Esophagus mucosa (tissue), 1 donor: ENCODE data around the gene TMEM178B. TPM values are rescaled to one million over a fixed set of nuclear protein-coding genes. Genes with fewer than 3 reads are reported as not detected.
"Not testable (repeated sequence)": the region's sequence is repeated elsewhere in the genome, so short reads cannot be mapped to it uniquely, and the experiment has no call there.

ENCODE experiments used
- ATAC-seq: fragments of 200-7000 bp; cut with Tn5 transposase; one replicate; pipeline ENCODE4 v1.9.1; 2020
- total RNA-seq: library from RNA; stranded (reverse); gene quantifications from one replicate; pipeline ENCODE4 v1.2.4, GENCODE V29; 2023
- donor health status: DM: yes; HTN: yes; CAD: no.

Gene TMEM178B
- total RNA-seq, 1 donor from 2014 or later, result 4.0 TPM

- no peak for ATAC-seq
Observed at GRCh38 chr7:141359740-141360415, 286.0 kb downstream of the TMEM178B start.

GRCh38 chr7:141360416-141360760, 286.5 kb downstream of the TMEM178B start:
- ATAC-seq, result no peak

- no peak for ATAC-seq
Observed at GRCh38 chr7:141360803-141361202, 286.9 kb downstream of the TMEM178B start.

GRCh38 chr7:141361479-141361878, 287.6 kb downstream of the TMEM178B start:
- no peak for ATAC-seq

- no peak for ATAC-seq
Observed at GRCh38 chr7:141361960-141362359, 288.1 kb downstream of the TMEM178B start.

GRCh38 chr7:141362580-141363435, 288.9 kb downstream of the TMEM178B start:
- ATAC-seq, result no peak

GRCh38 chr7:141363748-141364147, 289.9 kb downstream of the TMEM178B start:
- ATAC-seq, result no peak

DNA sequence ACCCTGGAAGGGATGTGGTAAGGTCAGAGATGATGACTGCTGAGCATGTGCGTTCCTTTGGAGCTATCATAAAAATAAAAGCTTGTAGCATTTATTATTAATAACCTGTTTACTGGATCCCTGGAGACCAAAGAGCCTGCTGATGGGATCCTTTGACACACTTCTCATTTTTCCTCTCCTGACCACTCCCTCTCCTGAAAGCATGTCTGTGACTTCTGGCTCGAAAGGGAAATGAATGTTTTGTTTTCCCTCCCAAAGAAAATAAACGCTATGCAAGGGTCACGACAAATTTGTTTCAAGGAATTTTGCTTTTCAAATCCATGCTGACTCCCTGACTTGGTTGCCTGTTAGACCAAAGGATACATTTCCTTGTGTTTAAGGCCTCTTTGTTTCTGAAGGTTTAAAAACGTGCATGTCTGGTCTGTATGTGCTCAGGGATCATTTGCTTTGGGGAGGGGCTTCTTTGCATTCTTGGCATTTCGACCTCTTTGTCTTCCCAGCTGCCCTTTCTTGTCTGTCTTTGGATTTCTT, 292.3 kb downstream of the TMEM178B start:
- no peak for ATAC-seq

- ATAC-seq, result no peak
Observed at GRCh38 chr7:141369422-141369821, 295.6 kb downstream of the TMEM178B start.

GRCh38 chr7:141370178-141370577, 296.3 kb downstream of the TMEM178B start:
- ATAC-seq, result peak; percentile 85

DNA sequence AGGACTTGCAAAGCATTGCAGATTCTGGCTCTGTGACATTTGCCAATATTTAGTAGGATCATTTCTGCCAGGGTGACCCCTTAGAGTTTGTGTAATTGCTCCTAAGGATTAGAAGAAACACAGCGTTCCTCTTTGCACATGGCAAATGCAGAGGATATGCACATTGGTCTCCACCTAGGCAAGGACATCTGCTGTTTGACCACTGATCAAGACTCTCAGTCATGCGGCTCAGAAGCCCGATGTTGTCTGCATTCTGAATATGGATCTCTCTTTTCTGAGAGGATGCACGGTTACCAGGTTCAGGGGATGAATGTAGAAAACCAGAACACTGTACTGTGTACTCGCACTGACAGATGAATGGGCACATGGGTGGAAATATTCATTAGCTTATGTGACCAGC, 296.8 kb downstream of the TMEM178B start:
- ATAC-seq, result no peak

- ATAC-seq, result no peak
Observed at GRCh38 chr7:141374425-141374824, 300.6 kb downstream of the TMEM178B start.

DNA sequence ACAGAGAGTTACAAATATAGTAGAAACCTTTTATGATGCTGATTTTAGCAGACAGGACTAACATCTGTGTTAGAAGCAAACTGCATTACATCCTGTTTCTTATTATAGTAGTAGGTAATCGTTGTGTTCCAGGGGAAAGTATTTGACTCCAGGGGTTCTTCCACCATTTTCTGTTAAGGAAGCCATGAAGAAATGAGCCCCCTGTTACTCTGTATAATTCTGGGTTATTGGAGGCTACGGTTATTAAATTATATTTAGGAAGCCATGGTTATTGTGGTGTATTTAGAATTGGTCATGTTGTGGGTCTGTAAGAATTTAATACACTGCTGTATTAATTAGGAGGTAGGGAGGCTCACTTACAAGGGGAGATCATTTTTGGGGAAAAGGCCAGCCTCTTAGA, 301.6 kb downstream of the TMEM178B start:
- ATAC-seq, result no peak

GRCh38 chr7:141377906-141378305, 304.0 kb downstream of the TMEM178B start:
- no peak for ATAC-seq

GRCh38 chr7:141378405-141378804, 304.5 kb downstream of the TMEM178B start:
- no peak for ATAC-seq

GRCh38 chr7:141381794-141382427, 308.0 kb downstream of the TMEM178B start:
- ATAC-seq, result no peak

- not testable (repeated sequence) for ATAC-seq
Observed at GRCh38 chr7:141383356-141383755, 309.5 kb downstream of the TMEM178B start.

- ATAC-seq, result no peak
Observed at GRCh38 chr7:141386881-141387280, 313.0 kb downstream of the TMEM178B start.

GRCh38 chr7:141387521-141388217, 313.8 kb downstream of the TMEM178B start:
- no peak for ATAC-seq

- no peak for ATAC-seq
Observed at GRCh38 chr7:141389140-141389796, 315.4 kb downstream of the TMEM178B start.

GRCh38 chr7:141390339-141390738, 316.5 kb downstream of the TMEM178B start:
- no peak for ATAC-seq

DNA sequence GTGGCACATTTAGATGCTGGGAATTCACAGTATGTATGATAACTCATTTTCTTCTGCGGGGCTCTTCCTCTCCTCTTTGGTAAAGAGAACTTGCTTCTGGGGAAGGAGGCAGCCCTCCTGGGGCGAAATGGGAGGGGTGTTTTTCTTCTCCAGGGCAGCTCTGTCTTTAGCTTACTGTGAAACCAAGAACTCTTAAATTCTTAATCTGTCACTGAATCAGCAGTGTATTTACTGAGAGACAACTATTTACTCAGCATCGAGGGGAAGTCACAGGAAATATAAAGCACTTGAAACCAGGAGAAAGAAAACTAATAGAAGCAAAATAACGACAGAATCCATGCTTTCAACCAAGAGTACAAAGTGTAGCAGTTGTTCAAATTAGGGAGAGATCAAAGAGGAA, 319.2 kb downstream of the TMEM178B start:
- no peak for ATAC-seq
